GM18499 (cell line): ENCODE results near the gene ADGRG1.
"Not testable (repeated sequence)": the region's sequence is repeated elsewhere in the genome, so short reads cannot be mapped to it uniquely, and the experiment has no call there.

Experiments
- ATAC-seq: cut with Tn5 transposase; IDR thresholded peaks from one replicate; pipeline ENCODE4 v1.9.1; 2021; ENCODE audit warnings: moderate number of reproducible peaks; ENCODE audit not compliant: insufficient read depth, unreplicated experiment

The ADGRG1 gene

DNA sequence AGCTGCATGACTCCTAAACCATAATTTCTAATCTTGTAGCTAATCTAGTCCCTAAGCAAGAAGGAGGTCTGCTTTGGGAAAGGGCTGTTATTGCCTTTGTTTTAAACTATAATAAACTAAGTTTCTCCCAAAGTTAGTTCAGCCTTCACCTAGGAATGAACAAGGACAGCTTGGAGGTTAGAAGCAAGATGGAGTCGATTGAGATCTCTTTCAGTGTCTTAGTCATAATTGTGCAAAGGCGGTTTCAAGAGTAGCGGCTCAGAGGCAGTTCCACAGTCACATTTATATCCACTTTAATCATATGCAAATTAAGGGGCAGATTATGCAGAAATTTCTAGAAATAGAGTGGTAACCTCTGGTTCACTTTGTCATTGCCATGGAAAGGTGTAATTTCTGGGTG is 83.6 kb downstream of the ADGRG1 start:
- no peak for ATAC-seq

DNA sequence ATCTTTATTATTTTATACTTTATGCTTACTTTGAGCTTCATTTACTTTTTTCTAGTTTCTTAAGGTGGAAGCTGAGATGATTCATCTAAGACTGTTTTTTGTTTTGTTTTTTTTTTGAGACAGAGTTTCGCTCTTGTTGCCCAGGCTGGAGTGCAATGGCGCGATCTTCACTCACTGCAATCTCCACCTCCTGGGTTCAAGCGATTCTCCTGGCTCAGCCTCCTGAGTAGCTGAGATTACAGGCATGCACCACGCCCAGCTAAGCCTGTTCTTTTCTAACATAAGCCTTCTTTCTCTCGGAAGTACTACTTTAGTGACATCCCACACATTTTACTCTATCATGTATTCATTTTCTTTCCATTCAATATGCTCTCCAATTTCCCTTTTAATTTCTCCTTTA is 84.1 kb downstream of the ADGRG1 start:
- not testable (repeated sequence) for ATAC-seq

DNA sequence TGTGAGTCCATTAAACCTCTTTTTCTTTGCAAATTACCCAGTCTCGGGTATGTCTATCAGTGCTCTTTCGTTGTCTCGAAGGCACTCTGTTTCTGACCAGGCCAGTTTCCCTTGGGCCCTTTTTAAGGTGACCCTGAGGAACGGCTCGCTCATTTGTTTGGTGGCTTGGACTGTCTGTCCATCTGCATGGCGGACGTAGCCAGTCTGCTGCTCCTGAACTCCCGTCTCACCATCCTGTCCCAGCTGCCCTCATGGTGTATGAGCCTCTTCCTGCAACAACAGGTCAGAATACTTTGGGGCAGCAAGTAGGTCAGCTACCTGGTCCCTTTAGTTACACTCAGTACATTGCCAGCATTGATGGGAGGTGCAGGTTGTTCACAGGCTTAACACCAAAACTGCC is 85.2 kb downstream of the ADGRG1 start:
- no peak for ATAC-seq

DNA sequence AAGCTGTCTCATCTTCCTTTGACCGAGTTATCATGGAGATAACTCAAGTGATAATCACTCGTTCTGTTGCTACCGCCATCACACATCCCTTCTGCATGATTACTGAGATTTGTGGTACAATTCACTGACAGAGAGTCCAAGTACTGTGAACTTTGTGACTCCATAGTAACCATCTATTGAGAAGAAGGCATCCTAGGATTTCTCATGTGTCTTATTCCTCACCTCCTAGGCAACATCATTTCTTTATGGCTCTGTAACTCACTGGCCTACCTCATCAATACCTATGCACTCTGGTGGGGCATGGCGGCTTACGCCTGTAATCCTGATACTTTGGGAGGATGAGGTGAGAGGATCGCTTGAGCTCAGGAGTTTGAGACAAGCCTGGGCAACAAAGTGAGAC is 85.6 kb downstream of the ADGRG1 start:
- ATAC-seq = no peak
